GM23248 (cell line): ENCODE results near the gene DDI2.

ENCODE experiments used
- EZH2 ChIP-seq: fragments of 200-600 bp; sonication (generic); IDR thresholded peaks from 2 replicates; pipeline ENCODE4 v1.6.1; 2018; ENCODE audit warnings: antibody characterized with exemption, mild to moderate bottlenecking; ENCODE audit not compliant: insufficient read depth, poor library complexity, severe bottlenecking
- EZH2phosphoT487 ChIP-seq: fragments of 200-600 bp; sonication (generic); IDR thresholded peaks from 2 replicates; pipeline ENCODE4 v1.6.1; 2018; ENCODE audit warnings: antibody characterized with exemption, moderate library complexity, mild to moderate bottlenecking, low read depth; ENCODE audit not compliant: insufficient read depth

- TF ChIP-seq EZH2: no peak
- no peak for TF ChIP-seq EZH2phosphoT487
Measured at GRCh38 chr1:15683345-15684039, 66.2 kb downstream of the DDI2 start.
